Esophagus (tissue), 2 donors: ENCODE measurements around the gene ZNF286A. TPM values are rescaled to one million over a fixed set of nuclear protein-coding genes. Genes with fewer than 3 reads are reported as not detected.
"Not testable (repeated sequence)": the region's sequence is repeated elsewhere in the genome, so short reads cannot be mapped to it uniquely, and the experiment has no call there.

Experiments used
- H3K27ac ChIP-seq, 2 donors: one replicate each; pipeline ENCODE4 v1.5.1; 2013; ENCODE audit warnings: low read depth in 2 of 2, mild to moderate bottlenecking in 2 of 2, inconsistent platforms in 1 of 2, low read length in 1 of 2, moderate library complexity in 1 of 2
- H3K27me3 ChIP-seq, 2 donors: one replicate each; pipeline ENCODE4 v1.6.1; 2013; ENCODE audit warnings: low read length in 2 of 2, control low read depth in 1 of 2, mild to moderate bottlenecking in 1 of 2; ENCODE audit not compliant: insufficient read depth in 2 of 2, control insufficient read depth in 1 of 2
- H3K36me3 ChIP-seq, 2 donors: one replicate each; pipeline ENCODE4 v1.6.1; 2013; ENCODE audit warnings: low read length in 1 of 2; ENCODE audit not compliant: control insufficient read depth in 2 of 2, insufficient read depth in 2 of 2
- H3K4me1 ChIP-seq, 2 donors: one replicate each; pipeline ENCODE4 v1.6.1; 2013; ENCODE audit warnings: low read length in 1 of 2; ENCODE audit not compliant: control insufficient read depth in 2 of 2, insufficient read depth in 2 of 2
- H3K4me3 ChIP-seq, 2 donors: one replicate each; pipeline ENCODE4 v1.5.1; 2013; ENCODE audit warnings: low read length in 2 of 2, mild to moderate bottlenecking in 2 of 2, low read depth in 1 of 2, moderate library complexity in 1 of 2
- H3K9me3 ChIP-seq, 2 donors: one replicate each; pipeline ENCODE4 v1.6.1; 2013; ENCODE audit warnings: mild to moderate bottlenecking in 2 of 2, low read depth in 1 of 2, low read length in 1 of 2, moderate library complexity in 1 of 2; ENCODE audit not compliant: control insufficient read depth in 2 of 2, insufficient read depth in 1 of 2
- WGBS, 2 donors: extraction: QIAGEN DNeasy Blood & Tissue Kit; methylation state at CpG; one replicate each; pipeline ENCODE4 v1.1.7; 2013; 5-methylcytosine and 5-hydroxymethylcytosine counted together
- polyA plus RNA-seq, 2 donors: library from polyadenylated mRNA; stranded (reverse); fragments of 200-250 nt; gene quantifications; one replicate each; pipeline ENCODE4 v1.2.3, GENCODE V29; 2013
- donor health status: healthy with polysubstance abuse.
- donor health status: Bipolar disorder and iron deficiency.

Gene ZNF286A
- polyA plus RNA-seq, 2 donors, result 5.4 to 5.8 TPM

GRCh38 chr17:15683824-15684478 lies 15.6 kb upstream of the ZNF286A start, which contains the start of gene TRIM16:
Gene TRIM16, minus strand, starts transcription at chr17:15684311. Its CDS starts 32,702 bp downstream, at chr17:15651609.
- H3K9me3 ChIP-seq, H3K4me1 ChIP-seq, H3K27me3 ChIP-seq, H3K36me3 ChIP-seq: not testable (repeated sequence)
- 2% methylated on average over 33 to 34 of the region's 35 CpGs for WGBS, 2 donors
- Histone ChIP-seq H3K4me3 (peak within 1 kb of the TSS; percentile 62 to 79), H3K27ac (peak within 1 kb of the TSS in 1 of 2 donors; percentile 68)

DNA sequence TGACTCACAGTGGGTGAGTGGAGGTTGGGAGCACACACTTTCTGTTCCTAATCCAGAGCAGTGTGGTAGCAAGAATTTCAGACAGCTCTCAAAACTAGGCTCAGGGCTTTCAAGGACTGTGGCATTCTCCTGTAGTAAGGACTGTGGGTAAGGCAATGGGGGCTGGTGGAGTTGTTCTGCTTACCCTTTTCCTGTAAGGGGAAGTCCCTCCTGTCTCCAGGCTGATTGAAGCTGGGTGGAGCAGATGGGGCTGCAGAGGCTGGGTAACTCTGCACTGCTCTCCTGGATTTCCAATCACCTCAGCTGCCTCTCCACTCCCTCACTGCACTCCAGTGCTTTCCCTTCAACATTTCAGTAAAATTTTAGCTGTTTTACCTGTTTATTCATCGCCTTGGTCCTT lies 12.1 kb upstream of the ZNF286A start:
- WGBS, 2 donors, result 91 to 100% methylated on average over 1 of the region's 1 CpG
- not testable (repeated sequence) for H3K27me3 ChIP-seq, H3K9me3 ChIP-seq, H3K27ac ChIP-seq, H3K4me3 ChIP-seq, H3K36me3 ChIP-seq, H3K4me1 ChIP-seq

DNA sequence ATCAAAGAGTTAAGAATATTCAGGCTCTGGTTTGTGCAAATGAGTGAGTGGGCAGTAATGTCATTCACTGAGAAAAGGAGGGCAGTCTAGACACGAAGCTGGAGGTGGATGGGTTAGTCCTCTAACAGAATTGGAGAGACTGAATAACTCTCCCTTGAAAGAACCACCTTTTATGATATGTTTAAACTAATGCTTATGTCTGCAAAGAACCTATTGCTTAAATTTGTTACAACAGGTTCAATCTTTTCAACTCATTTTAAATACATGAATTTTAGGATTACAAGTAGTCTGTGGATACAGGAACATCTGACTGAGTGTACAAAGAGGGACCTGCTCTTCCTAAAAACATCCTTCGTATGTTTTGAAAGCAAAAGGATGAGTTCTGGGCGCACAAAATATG lies 585 bp upstream of the ZNF286A start:
- H3K27ac ChIP-seq, H3K9me3 ChIP-seq: not testable (repeated sequence)

DNA sequence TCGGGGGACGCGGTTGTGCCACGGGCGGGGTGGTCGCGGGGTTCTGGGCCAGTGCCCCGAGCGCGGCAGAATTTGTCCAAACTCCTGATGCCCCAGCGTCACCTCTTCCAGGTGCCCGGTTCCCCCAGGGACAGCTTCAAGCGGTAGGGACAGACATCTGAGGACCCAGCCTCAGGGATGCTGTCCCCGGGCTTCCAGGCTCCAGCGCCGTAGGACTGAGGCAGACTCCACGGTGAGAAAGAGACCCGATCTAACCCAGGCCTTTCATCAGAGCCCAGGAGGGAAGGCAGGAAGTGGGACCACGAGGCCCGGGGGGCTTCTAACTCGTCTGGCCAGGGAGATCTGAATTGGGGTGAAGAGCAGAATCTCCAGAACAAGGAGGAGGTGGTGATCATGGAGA lies 385 bp downstream of the ZNF286A start:
- 0% methylated on average over 6 to 14 of the region's 21 CpGs for WGBS, 2 donors
- not testable (repeated sequence) for H3K9me3 ChIP-seq, H3K4me1 ChIP-seq, H3K36me3 ChIP-seq, H3K27me3 ChIP-seq
- Histone ChIP-seq H3K27ac (peak overlapping the region in 1 of 2 donors; percentile 65), H3K4me3 (peak overlapping the region; percentile 54 to 60)

More for the DNA sequence above, 585 bp upstream of the ZNF286A start:
- peak overlapping the region; percentile 54 to 60 for H3K4me3 ChIP-seq
- not testable (repeated sequence) for H3K36me3 ChIP-seq, H3K4me1 ChIP-seq, H3K27me3 ChIP-seq
- WGBS, 2 donors, result 0 to 14% methylated on average over 1 of the region's 3 CpGs

GRCh38 chr17:15704239-15704638 lies 4.7 kb downstream of the ZNF286A start:
- not testable (repeated sequence) for H3K9me3 ChIP-seq, H3K4me1 ChIP-seq, H3K27me3 ChIP-seq, H3K36me3 ChIP-seq, H3K4me3 ChIP-seq, H3K27ac ChIP-seq
- WGBS, 2 donors, result 97 to 98% methylated on average over 24 to 28 of the region's 33 CpGs

DNA sequence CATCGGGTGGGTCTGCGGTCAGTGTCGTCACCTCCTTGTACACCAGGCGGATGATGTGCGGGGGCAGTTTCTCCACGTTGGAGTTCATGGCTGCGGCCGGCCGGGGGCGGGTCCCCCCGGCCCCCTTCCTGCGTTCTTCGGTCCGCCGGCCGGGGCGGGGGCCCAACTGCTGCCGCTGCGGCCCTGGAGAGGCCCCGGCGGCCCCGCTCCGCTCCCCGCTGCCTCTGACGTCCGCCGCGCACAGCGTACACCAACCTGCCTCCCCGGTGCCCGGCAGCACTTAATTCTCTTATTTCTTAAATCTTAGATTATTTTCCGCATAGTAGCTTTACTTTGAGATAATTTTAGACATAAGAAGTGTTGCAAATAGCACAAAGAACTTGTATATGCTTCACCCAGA lies 5.3 kb downstream of the ZNF286A start:
- not testable (repeated sequence) for H3K4me1 ChIP-seq, H3K4me3 ChIP-seq, H3K36me3 ChIP-seq, H3K9me3 ChIP-seq, H3K27ac ChIP-seq, H3K27me3 ChIP-seq
- WGBS, 2 donors, result 98% methylated on average over 27 to 32 of the region's 32 CpGs

GRCh38 chr17:15708879-15709278 lies 9.3 kb downstream of the ZNF286A start:
- WGBS, 2 donors, result 87 to 95% methylated on average over 3 of the region's 3 CpGs
- H3K4me1 ChIP-seq, H3K27me3 ChIP-seq, H3K4me3 ChIP-seq, H3K36me3 ChIP-seq, H3K27ac ChIP-seq, H3K9me3 ChIP-seq: not testable (repeated sequence)

DNA sequence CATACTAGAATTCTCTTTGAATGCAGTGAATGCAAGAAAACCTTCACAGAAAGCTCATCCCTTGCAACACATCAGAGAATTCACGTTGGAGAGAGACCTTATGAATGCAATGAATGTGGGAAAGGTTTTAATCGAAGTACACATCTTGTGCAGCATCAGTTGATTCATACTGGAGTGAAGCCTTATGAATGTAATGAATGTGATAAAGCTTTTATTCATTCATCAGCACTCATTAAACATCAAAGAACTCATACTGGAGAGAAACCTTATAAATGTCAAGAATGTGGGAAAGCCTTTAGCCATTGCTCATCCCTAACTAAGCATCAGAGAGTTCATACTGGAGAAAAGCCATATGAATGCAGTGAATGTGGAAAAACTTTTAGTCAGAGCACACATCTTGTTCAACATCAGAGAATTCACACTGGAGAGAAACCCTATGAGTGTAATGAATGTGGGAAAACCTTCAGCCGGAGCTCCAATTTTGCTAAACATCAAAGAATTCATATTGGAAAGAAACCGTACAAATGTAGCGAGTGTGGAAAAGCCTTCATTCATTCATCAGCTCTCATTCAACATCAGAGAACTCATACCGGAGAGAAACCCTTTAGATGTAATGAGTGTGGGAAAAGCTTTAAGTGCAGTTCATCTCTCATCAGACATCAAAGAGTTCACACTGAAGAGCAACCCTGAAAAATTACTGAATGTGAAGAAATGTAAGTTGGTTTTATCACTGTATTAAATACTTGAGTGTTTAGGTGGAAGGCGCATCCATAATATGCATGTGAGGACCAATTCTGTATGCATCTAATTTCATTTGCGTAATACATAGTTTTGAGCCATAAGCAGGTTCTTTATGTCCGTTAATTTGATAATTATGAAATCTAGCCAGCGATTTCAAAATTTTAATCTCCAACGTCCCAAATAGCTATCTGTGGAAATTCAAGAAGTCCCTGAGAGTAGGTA lies 17.3 kb downstream of the ZNF286A start:
- 97 to 99% methylated on average over 11 of the region's 11 CpGs for WGBS, 2 donors
- H3K9me3 ChIP-seq, H3K27me3 ChIP-seq, H3K27ac ChIP-seq, H3K4me3 ChIP-seq, H3K36me3 ChIP-seq, H3K4me1 ChIP-seq: not testable (repeated sequence)

- not testable (repeated sequence) for H3K27ac ChIP-seq, H3K4me3 ChIP-seq, H3K36me3 ChIP-seq, H3K27me3 ChIP-seq, H3K4me1 ChIP-seq, H3K9me3 ChIP-seq
- WGBS, 2 donors, result 74 to 87% methylated on average over 4 to 13 of the region's 14 CpGs
Observed at GRCh38 chr17:15730535-15730934, 31.0 kb downstream of the ZNF286A start.

DNA sequence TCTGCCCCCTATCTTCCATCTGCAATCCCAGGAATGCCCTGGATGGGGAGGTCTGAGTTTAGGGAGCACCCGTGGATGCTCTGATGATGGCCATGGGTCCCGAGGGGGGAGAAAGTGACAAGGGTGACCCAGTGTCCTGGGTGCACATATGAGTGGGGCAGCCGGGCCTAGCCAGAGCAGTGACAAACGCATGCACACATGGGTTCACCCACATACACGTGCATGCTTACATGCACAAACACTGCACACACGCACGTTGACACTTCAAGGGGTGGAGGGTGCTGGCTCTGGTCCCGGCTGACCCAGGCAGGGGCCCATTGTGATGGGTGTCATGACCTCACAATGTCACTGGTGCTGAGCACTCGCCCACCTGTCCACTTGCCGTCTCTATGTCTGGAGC lies 32.3 kb downstream of the ZNF286A start, which contains the start of gene TBC1D26:
TBC1D26 (plus strand) TSS at position 384 of the 400 bp plus-strand sequence. CDS start 3,066 bp downstream, outside the sequence.
- WGBS, 2 donors, result 80 to 82% methylated on average over 8 to 9 of the region's 10 CpGs

More for the DNA sequence above, 32.3 kb downstream of the ZNF286A start, which contains the start of gene TBC1D26:
- H3K27ac ChIP-seq, H3K36me3 ChIP-seq, H3K9me3 ChIP-seq, H3K27me3 ChIP-seq, H3K4me3 ChIP-seq, H3K4me1 ChIP-seq: not testable (repeated sequence)
